ENCODE measurements around the gene CDK15. TPM values are rescaled to one million over a fixed set of nuclear protein-coding genes. Genes with fewer than 3 reads are reported as not detected.

The CDK15 gene
- total RNA-seq, 2 experiments from 2014 or later = not detected

- ChIA-PET CTCF (no interaction called here), POLR2A (no interaction called here)
- DNase-seq = no peak
- H3K4me3 Mint-ChIP-seq = no peak overlapping the region
- intact Hi-C loops (cut with micrococcal nuclease) = no loop called here
- H3K4me1 Mint-ChIP-seq (ENCODE audit: low read depth) = no peaks in the 10 kb centered on the region
- no peak overlapping the region for H3K27ac Mint-ChIP-seq
- H3K36me3 Mint-ChIP-seq = no peaks in the 10 kb centered on the region
- no peaks in the 10 kb centered on the region for H3K9me3 Mint-ChIP-seq
- H3K27me3 Mint-ChIP-seq = peaks cover 4% of the 10 kb centered on the region
These were observed 10.6 kb downstream of the CDK15 start for GRCh38 chr2:201816657-201817575.

- intact Hi-C loops (cut with micrococcal nuclease) = no loop called here
- H3K4me1 Mint-ChIP-seq (ENCODE audit: low read depth) = no peaks in the 10 kb centered on the region
- CTCF ChIA-PET = no interaction called here
- DNase-seq = no peak
- no peak overlapping the region for H3K4me3 Mint-ChIP-seq
- no peaks in the 10 kb centered on the region for H3K9me3 Mint-ChIP-seq
- POLR2A ChIA-PET = no interaction called here
- peaks cover 4% of the 10 kb centered on the region for H3K27me3 Mint-ChIP-seq
- H3K27ac Mint-ChIP-seq = no peak overlapping the region
- H3K36me3 Mint-ChIP-seq = no peaks in the 10 kb centered on the region
These were observed 14.2 kb downstream of the CDK15 start for GRCh38 chr2:201820383-201821007.

DNA sequence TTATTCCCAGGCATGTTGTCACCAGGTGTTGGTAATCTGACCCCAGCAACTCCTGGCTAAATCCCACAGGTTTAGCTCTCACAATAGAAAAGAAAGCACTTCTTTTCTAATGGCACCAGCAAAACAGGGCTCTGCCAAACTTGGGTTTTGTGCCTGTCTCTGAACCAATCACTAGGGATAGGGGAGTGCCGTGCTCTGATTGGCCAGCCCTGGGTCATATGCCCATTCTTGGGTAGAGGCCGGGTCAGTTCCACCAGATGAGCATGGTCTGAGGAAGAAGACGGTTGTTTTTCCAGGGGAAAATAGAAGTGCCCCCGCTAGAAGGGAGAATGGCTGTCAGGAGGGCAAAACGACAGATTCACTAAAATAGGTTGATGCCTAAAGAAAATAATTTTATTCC is 14.7 kb downstream of the CDK15 start:
- POLR2A ChIA-PET = no interaction called here
- Mint-ChIP-seq H3K27ac (no peak overlapping the region), H3K9me3 (no peaks in the 10 kb centered on the region), H3K36me3 (no peaks in the 10 kb centered on the region), H3K27me3 (peaks cover 4% of the 10 kb centered on the region), H3K4me1 (ENCODE audit: low read depth) (no peaks in the 10 kb centered on the region), H3K4me3 (no peak overlapping the region)
- CTCF ChIA-PET = no interaction called here
- no peak for DNase-seq
- intact Hi-C loops (cut with micrococcal nuclease) = no loop called here

GRCh38 chr2:201824212-201824611 is 17.9 kb downstream of the CDK15 start:
- POLR2A ChIA-PET = no interaction called here
- intact Hi-C loops (cut with micrococcal nuclease) = no loop called here
- H3K36me3 Mint-ChIP-seq = no peaks in the 10 kb centered on the region

GRCh38 chr2:201827621-201828020 is 21.3 kb downstream of the CDK15 start:
- Mint-ChIP-seq H3K27me3 (peaks cover 5% of the 10 kb centered on the region), H3K9me3 (no peaks in the 10 kb centered on the region), H3K27ac (no peak overlapping the region), H3K4me3 (no peak overlapping the region), H3K4me1 (ENCODE audit: low read depth) (peaks cover 3% of the 10 kb centered on the region), H3K36me3 (no peaks in the 10 kb centered on the region)
- DNase-seq = no peak
- intact Hi-C loops (cut with micrococcal nuclease) = no loop called here
- ChIA-PET POLR2A (no interaction called here), CTCF (no interaction called here)

More at GRCh38 chr2:201824212-201824611, 17.9 kb downstream of the CDK15 start:
- Mint-ChIP-seq H3K27ac (no peak overlapping the region), H3K9me3 (no peaks in the 10 kb centered on the region), H3K4me3 (no peak overlapping the region), H3K4me1 (ENCODE audit: low read depth) (no peaks in the 10 kb centered on the region), H3K27me3 (peaks cover 2% of the 10 kb centered on the region)
- CTCF ChIA-PET = no interaction called here
- no peak for DNase-seq

- POLR2A ChIA-PET = interaction anchor here (0.5 kb wide), 1 partner anchor 18 kb away, joined by 4 read pairs; no protein-coding TSS in a partner anchor
- Mint-ChIP-seq H3K9me3 (no peaks in the 10 kb centered on the region), H3K27ac (no peak overlapping the region), H3K4me1 (ENCODE audit: low read depth) (peaks cover 3% of the 10 kb centered on the region), H3K4me3 (no peak overlapping the region), H3K36me3 (no peaks in the 10 kb centered on the region), H3K27me3 (peaks cover 5% of the 10 kb centered on the region)
- no peak for DNase-seq
- intact Hi-C loops (cut with micrococcal nuclease) = no loop called here
- CTCF ChIA-PET = no interaction called here
These were observed 21.9 kb downstream of the CDK15 start for GRCh38 chr2:201828220-201828619.

DNA sequence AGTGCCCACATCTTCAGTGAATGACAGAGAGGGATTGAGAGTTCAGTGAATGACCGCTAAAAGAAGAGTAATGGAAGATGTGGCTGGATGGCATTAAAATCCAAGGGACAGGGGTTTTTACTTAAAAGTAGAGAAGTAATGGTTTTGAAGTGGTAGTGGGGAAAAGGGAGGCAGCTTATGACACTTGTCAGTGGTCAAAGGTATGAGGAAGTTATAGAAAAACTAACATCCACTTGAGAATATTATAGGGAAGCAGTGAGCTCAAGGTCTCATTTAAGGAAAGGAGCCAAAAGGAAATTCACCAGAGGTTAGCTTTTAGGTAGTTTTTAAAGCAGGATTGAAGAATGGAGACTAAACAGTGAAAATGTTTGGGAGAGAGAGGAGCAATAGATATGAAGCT is 24.3 kb downstream of the CDK15 start:
- intact Hi-C loops (cut with micrococcal nuclease) = no loop called here
- Mint-ChIP-seq H3K4me3 (no peak overlapping the region), H3K4me1 (ENCODE audit: low read depth) (peaks cover 3% of the 10 kb centered on the region), H3K36me3 (no peaks in the 10 kb centered on the region), H3K9me3 (no peaks in the 10 kb centered on the region), H3K27me3 (peaks cover 5% of the 10 kb centered on the region), H3K27ac (no peak overlapping the region)
- POLR2A ChIA-PET = no interaction called here
- no peak for DNase-seq
- CTCF ChIA-PET = no interaction called here

GRCh38 chr2:201831469-201831868 is 25.1 kb downstream of the CDK15 start:
- H3K4me3 Mint-ChIP-seq = no peak overlapping the region
- intact Hi-C loops (cut with micrococcal nuclease) = no loop called here
- H3K27me3 Mint-ChIP-seq = peaks cover 7% of the 10 kb centered on the region
- CTCF ChIA-PET = interaction anchor here (1.5 kb wide), 1 partner anchor 29 kb away, joined by 3 read pairs; no protein-coding TSS in a partner anchor
- POLR2A ChIA-PET = no interaction called here
- H3K9me3 Mint-ChIP-seq = no peaks in the 10 kb centered on the region
- DNase-seq = no peak
- H3K36me3 Mint-ChIP-seq = no peaks in the 10 kb centered on the region
- peaks cover 3% of the 10 kb centered on the region for H3K4me1 Mint-ChIP-seq (ENCODE audit: low read depth)
- H3K27ac Mint-ChIP-seq = no peak overlapping the region

DNA sequence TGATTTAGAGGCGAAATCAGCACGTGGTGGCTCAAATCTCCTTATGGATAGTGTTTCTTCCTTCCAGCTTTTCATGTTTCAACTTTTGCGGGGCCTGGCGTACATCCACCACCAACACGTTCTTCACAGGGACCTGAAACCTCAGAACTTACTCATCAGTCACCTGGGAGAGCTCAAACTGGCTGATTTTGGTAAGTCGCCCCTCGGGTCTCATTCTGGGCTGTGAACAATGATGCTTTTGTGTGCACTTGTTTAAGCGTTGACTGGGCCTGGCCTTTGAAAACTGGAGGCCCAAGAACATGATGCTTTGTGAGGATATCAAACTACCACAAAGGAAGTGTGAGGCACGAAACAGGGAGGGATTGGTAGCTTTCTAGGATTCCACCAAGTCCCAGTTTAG is 27.4 kb downstream of the CDK15 start:
- Mint-ChIP-seq H3K4me1 (ENCODE audit: low read depth) (peaks cover 5% of the 10 kb centered on the region), H3K27ac (no peak overlapping the region), H3K27me3 (peaks cover 6% of the 10 kb centered on the region), H3K36me3 (no peaks in the 10 kb centered on the region), H3K9me3 (no peaks in the 10 kb centered on the region), H3K4me3 (no peak overlapping the region)
- intact Hi-C loops (cut with micrococcal nuclease) = no loop called here
- DNase-seq = no peak
- POLR2A ChIA-PET = no interaction called here
- CTCF ChIA-PET = no interaction called here

- H3K27me3 Mint-ChIP-seq = peaks cover 3% of the 10 kb centered on the region
- CTCF ChIA-PET = interaction anchor here (0.8 kb wide), 1 partner anchor 343 kb away, joined by 3 read pairs; no protein-coding TSS in a partner anchor
These were observed 28.7 kb downstream of the CDK15 start for GRCh38 chr2:201835066-201835465.

DNA sequence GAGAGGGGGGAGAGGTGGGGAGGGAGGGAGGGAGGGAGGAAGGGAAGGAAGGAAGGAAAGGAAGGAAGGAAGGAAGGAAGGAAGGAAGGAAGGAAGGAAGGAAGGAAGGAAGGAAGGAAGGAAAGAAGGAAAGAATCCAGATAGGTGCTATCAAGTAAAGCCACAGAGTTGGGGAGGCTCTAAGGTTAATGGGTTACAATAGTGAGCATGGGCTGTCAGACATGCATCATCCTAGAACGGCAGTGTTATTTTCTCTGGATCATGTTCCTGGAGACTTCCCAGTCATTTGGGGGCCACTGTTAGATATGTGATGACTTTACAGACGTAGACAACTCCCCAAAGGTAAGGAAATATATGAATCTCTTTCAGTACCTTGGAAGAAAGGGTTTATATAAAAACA is 31.1 kb downstream of the CDK15 start:
- peaks cover 1% of the 10 kb centered on the region for H3K4me1 Mint-ChIP-seq (ENCODE audit: low read depth)
- no peak overlapping the region for H3K27ac Mint-ChIP-seq
- intact Hi-C loops (cut with micrococcal nuclease) = no loop called here
- POLR2A ChIA-PET = no interaction called here
- peaks cover 7% of the 10 kb centered on the region for H3K9me3 Mint-ChIP-seq
- H3K4me3 Mint-ChIP-seq = no peak overlapping the region
- no peaks in the 10 kb centered on the region for H3K36me3 Mint-ChIP-seq
- DNase-seq = no peak
- H3K27me3 Mint-ChIP-seq = peaks cover 5% of the 10 kb centered on the region
- CTCF ChIA-PET = interaction anchor here (1.9 kb wide), 1 partner anchor 23 kb away, joined by 4 read pairs; no protein-coding TSS in a partner anchor

More at GRCh38 chr2:201835066-201835465, 28.7 kb downstream of the CDK15 start:
- no peak for DNase-seq
- Mint-ChIP-seq H3K4me3 (no peak overlapping the region), H3K36me3 (no peaks in the 10 kb centered on the region), H3K9me3 (no peaks in the 10 kb centered on the region), H3K4me1 (ENCODE audit: low read depth) (peaks cover 5% of the 10 kb centered on the region), H3K27ac (no peak overlapping the region)
- POLR2A ChIA-PET = no interaction called here
- intact Hi-C loops (cut with micrococcal nuclease) = no loop called here

GRCh38 chr2:201837824-201838431 is 31.6 kb downstream of the CDK15 start:
- ChIA-PET CTCF (interaction anchor here (1.9 kb wide), 1 partner anchor 23 kb away, joined by 4 read pairs; no protein-coding TSS in a partner anchor), POLR2A (no interaction called here)
- Mint-ChIP-seq H3K4me1 (ENCODE audit: low read depth) (peaks cover 1% of the 10 kb centered on the region), H3K4me3 (no peak overlapping the region), H3K36me3 (no peaks in the 10 kb centered on the region), H3K27me3 (peaks cover 5% of the 10 kb centered on the region), H3K27ac (no peak overlapping the region), H3K9me3 (peaks cover 7% of the 10 kb centered on the region)
- peak; percentile 27 for DNase-seq
- intact Hi-C loops (cut with micrococcal nuclease) = no loop called here

Data from activated CD4-positive, alpha-beta memory T cell treated with anti-CD3 and anti-CD28 coated beads for 36 hours (primary cell).